Measurements from ENCODE around the gene ZNF148.

DNA sequence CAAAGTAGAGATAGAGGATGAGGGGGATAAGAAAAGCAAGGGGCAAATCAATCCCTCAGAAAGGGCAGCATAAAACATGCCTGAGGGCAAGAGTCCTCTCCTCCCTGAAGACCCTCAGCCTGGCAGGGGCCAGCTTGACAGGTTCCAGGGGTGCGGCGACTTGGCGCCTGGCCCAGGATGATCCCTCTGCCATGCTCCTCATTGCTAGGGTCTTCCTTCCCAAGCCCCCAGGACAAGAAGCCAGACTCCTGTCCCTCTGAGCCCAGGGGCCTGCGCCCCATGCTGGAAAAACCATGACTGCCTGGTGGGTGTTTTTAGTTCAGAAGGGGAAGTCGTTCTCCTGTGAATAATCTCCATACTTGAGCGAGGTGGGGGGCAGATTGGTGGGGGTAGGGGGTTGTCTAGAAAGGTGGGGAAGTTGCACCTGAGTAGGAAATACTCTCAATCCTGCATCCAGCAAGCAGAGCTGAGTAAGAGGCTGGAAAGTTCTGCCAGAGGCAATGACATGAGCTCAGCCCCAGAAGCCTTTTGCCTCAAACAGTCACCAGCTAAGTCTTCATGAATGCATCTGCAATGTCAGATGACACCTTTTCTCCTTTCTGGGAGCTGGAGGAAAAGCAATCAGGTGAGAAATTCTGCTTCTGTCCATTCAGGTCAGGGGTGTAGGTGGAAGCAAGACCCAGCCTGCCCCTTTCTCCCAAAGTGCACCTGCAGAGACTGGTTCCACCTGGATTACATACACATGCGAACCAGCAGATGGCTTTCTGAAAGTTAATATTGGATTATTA lies 180.9 kb downstream of the ZNF148 start:
- TF ChIP-seq, protein P1, sequence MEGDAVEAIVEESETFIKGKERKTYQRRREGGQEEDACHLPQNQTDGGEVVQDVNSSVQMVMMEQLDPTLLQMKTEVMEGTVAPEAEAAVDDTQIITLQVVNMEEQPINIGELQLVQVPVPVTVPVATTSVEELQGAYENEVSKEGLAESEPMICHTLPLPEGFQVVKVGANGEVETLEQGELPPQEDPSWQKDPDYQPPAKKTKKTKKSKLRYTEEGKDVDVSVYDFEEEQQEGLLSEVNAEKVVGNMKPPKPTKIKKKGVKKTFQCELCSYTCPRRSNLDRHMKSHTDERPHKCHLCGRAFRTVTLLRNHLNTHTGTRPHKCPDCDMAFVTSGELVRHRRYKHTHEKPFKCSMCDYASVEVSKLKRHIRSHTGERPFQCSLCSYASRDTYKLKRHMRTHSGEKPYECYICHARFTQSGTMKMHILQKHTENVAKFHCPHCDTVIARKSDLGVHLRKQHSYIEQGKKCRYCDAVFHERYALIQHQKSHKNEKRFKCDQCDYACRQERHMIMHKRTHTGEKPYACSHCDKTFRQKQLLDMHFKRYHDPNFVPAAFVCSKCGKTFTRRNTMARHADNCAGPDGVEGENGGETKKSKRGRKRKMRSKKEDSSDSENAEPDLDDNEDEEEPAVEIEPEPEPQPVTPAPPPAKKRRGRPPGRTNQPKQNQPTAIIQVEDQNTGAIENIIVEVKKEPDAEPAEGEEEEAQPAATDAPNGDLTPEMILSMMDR (IDR thresholded peaks at IDR 0.05; ENCODE audit: insufficient read depth, low read length) = no peak
- no peak for TF ChIP-seq POLR2AphosphoS5 (IDR thresholded peaks at IDR 0.05; ENCODE audit: low read depth)
- TF ChIP-seq, protein P2, sequence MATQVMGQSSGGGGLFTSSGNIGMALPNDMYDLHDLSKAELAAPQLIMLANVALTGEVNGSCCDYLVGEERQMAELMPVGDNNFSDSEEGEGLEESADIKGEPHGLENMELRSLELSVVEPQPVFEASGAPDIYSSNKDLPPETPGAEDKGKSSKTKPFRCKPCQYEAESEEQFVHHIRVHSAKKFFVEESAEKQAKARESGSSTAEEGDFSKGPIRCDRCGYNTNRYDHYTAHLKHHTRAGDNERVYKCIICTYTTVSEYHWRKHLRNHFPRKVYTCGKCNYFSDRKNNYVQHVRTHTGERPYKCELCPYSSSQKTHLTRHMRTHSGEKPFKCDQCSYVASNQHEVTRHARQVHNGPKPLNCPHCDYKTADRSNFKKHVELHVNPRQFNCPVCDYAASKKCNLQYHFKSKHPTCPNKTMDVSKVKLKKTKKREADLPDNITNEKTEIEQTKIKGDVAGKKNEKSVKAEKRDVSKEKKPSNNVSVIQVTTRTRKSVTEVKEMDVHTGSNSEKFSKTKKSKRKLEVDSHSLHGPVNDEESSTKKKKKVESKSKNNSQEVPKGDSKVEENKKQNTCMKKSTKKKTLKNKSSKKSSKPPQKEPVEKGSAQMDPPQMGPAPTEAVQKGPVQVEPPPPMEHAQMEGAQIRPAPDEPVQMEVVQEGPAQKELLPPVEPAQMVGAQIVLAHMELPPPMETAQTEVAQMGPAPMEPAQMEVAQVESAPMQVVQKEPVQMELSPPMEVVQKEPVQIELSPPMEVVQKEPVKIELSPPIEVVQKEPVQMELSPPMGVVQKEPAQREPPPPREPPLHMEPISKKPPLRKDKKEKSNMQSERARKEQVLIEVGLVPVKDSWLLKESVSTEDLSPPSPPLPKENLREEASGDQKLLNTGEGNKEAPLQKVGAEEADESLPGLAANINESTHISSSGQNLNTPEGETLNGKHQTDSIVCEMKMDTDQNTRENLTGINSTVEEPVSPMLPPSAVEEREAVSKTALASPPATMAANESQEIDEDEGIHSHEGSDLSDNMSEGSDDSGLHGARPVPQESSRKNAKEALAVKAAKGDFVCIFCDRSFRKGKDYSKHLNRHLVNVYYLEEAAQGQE (IDR thresholded peaks at IDR 0.05; ENCODE audit: insufficient replicate concordance, low read depth) = no peak
- no peak for TF ChIP-seq GABPA (IDR thresholded peaks at IDR 0.05; ENCODE audit: low read depth)
- no peak for TF ChIP-seq SPI1 (IDR thresholded peaks at IDR 0.05; ENCODE audit: borderline replicate concordance, low read depth)
